Urinary bladder (tissue), 4 donors: Measurements from ENCODE around the gene SOAT2. TPM values are rescaled to one million over a fixed set of nuclear protein-coding genes. Genes with fewer than 3 reads are reported as not detected.
A peak's percentile ranks its signal among the peaks of the same experiment; 100 is the strongest.

Experiments
- DNase-seq: peaks from one replicate; pipeline ENCODE4 v3.0.0-alpha.2; 2015; ENCODE audit errors: extremely low spot score
- H3K27ac ChIP-seq: one replicate; pipeline ENCODE4 v1.5.1; 2013; ENCODE audit warnings: low read depth, mild to moderate bottlenecking, moderate library complexity
- H3K36me3 ChIP-seq: one replicate; pipeline ENCODE4 v1.6.1; 2013; ENCODE audit warnings: mild to moderate bottlenecking, moderate library complexity; ENCODE audit not compliant: insufficient read depth
- H3K4me1 ChIP-seq: one replicate; pipeline ENCODE4 v1.6.1; 2013; ENCODE audit warnings: mild to moderate bottlenecking, moderate library complexity; ENCODE audit not compliant: insufficient read depth
- H3K4me3 ChIP-seq: one replicate; pipeline ENCODE4 v1.5.1; 2013; ENCODE audit warnings: low read depth, low read length
- WGBS: extraction: QIAGEN DNeasy Blood & Tissue Kit; methylation state at CpG from one replicate; pipeline ENCODE4 v1.1.7; 2013; 5-methylcytosine and 5-hydroxymethylcytosine counted together
- polyA plus RNA-seq: library from polyadenylated mRNA; stranded (reverse); fragments of 200-250 nt; gene quantifications from one replicate; pipeline ENCODE4 v1.2.3, GENCODE V29; 2013
- total RNA-seq: library from RNA; depleted of rRNA; stranded (reverse); fragments of >200 nt; gene quantifications from one replicate; pipeline ENCODE4 v1.2.3, GENCODE V29; 2014
- donor health status: healthy with polysubstance abuse.
- donor health status: healthy.

SOAT2 gene
- total and polyA plus RNA-seq, 2 donors, result 0.30 TPM; not detected in 1

DNA sequence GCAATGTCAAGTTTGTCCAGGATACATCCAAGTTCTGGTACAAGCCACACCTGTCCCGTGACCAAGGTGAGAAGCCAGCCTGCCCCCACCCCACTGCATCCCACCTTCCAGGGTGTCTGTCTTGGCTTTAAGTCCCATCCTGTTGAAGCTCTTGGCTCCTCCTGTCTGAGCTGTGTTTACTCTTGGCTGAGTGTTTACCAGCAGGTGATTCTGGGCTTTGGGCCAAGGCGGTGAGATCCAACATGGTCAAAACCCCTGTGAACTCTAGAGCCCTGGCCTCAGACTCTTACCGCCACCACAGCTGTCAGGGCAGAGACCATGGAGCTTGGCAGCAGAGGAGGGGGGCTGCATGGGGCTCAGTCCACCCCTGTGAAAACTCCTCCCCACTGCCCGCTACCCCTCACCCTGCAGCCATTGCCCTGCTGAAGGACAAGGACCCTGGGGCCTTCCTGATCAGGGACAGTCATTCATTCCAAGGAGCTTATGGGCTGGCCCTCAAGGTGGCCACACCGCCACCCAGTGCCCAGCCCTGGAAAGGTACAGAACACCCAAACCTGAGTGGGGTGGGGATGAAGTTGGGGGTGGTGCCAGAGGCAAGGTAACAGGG, 41.8 kb upstream of the SOAT2 start:
- WGBS, result 72% methylated on average over 5 of the region's 5 CpGs

DNA sequence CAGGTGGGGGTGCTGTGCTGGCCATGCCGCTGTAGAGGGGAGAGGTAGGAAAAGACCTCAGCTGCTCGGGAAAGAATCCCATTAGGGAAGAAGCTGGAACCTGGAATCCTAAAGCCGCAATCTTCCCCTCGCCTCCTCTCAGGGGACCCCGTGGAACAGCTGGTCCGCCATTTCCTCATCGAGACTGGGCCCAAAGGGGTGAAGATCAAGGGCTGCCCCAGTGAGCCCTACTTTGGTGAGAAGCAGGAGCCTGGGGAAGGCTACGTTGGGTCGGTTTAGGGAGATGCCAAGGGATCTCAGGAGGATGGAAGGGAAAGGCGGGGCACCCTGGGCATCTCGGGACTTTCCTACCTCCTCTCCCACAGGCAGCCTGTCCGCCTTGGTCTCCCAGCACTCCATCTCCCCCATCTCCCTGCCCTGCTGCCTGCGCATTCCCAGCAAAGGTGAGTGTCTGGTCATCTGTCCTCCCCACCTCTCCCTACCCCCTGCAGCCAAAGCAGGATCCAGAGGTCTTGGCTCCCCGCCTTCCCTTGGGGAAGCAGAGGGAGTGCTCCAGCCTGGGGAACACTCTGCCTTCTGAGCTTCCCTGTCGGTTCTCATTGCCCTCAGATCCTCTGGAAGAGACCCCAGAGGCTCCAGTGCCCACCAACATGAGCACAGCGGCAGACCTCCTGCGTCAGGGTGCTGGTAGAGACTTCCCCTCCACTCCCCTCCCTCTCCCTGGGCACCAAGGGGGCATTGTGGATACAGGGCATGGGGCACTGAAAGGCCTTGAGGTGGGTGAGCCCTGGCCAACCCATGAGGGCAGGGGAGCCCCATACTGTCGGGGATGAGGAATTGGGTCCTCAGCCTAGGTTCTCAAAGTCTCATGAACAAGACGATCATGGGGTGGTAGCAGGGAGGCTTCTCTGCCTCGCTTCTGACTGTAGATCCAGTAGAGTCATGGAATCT, 41.0 kb upstream of the SOAT2 start:
- H3K27ac ChIP-seq, result no peak overlapping the region
- DNase-seq, result no peak
- WGBS, result 76% methylated on average over 20 of the region's 20 CpGs
- H3K4me1 ChIP-seq, result no peaks in the 10 kb centered on the region
- no peak overlapping the region for H3K4me3 ChIP-seq
- no peaks in the 10 kb centered on the region for H3K36me3 ChIP-seq

More for the DNA sequence above, 41.8 kb upstream of the SOAT2 start:
- H3K27ac ChIP-seq, result no peak overlapping the region
- H3K4me1 ChIP-seq, result no peaks in the 10 kb centered on the region
- H3K4me3 ChIP-seq, result no peak overlapping the region
- no peaks in the 10 kb centered on the region for H3K36me3 ChIP-seq
- DNase-seq, result no peak

DNA sequence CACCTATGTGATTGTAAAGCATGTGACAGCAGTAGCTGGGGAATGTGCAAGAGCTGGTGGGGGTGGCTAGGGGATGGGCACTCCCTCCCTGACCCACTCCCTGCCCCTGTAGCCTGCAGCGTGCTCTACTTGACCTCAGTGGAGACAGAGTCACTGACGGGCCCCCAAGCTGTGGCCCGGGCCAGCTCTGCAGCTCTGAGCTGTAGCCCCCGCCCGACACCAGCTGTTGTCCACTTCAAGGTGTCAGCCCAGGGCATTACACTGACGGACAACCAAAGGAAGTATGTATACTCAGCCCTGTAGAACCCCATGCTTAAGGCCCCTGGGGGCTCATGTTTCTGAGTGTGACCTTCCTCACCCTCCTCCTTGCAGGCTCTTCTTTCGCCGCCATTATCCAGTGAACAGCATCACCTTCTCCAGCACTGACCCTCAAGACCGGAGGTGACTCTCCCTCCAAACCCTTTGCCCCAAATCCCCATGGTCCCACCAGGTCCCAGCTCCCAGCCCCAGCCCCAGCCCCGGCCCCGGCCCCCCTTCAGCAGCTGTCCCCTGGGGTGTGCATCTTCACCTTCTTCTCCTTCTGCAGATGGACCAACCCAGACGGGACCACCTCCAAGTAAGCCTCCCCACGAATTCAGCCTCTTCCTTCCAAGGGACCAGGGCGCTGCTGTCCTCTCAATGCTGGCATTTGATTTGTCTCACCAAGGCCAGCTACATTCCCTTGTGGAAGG, 40.1 kb upstream of the SOAT2 start:
- Histone ChIP-seq H3K4me3 (no peak overlapping the region), H3K4me1 (no peaks in the 10 kb centered on the region), H3K27ac (peak overlapping the region; percentile 40), H3K36me3 (no peaks in the 10 kb centered on the region)
- DNase-seq, result no peak
- WGBS, result 68% methylated on average over 14 of the region's 14 CpGs

DNA sequence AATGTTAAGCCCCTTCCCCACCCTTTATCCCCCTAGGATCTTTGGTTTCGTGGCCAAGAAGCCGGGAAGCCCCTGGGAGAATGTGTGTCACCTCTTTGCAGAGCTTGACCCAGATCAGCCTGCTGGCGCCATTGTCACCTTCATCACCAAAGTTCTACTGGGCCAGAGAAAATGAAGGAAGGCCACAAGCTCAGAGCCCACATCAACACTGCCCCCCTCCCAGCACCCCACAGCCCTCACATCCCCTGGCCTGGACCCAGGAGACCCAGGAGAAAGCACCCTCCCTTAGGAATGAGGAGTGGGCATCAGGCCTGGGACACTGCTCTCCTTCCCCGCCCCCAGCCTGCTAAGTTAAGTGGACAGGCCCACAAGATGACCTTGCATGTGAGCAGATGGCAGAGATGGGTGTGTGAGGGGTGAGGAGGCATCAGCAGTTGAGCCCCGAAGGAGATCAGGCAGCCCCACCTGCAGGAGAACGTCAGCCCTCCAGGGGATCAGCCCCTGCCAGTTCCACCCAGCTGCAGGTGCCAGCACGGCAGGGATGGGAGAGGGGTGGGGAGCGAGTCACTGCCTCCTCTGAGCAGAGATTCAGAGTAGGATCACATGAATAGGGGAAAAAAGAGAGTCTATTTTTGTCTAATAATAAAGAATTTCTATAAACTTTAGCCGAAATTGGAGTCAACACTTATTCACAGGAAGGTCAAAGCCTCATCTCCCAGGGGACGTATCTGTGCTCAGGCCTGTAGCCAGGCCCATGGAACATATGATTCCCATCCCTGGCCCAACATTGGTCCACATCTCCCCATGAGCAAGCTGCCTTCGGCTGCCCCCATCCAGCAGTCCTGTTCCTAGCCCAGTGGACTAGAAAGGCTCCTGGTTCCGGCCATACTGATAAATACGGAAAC, 39.3 kb upstream of the SOAT2 start:
- H3K27ac ChIP-seq, result peak overlapping the region; percentile 40
- no peak for DNase-seq
- H3K36me3 ChIP-seq, result no peaks in the 10 kb centered on the region
- H3K4me1 ChIP-seq, result no peaks in the 10 kb centered on the region
- H3K4me3 ChIP-seq, result no peak overlapping the region
- 47% methylated on average over 13 of the region's 13 CpGs for WGBS

DNA sequence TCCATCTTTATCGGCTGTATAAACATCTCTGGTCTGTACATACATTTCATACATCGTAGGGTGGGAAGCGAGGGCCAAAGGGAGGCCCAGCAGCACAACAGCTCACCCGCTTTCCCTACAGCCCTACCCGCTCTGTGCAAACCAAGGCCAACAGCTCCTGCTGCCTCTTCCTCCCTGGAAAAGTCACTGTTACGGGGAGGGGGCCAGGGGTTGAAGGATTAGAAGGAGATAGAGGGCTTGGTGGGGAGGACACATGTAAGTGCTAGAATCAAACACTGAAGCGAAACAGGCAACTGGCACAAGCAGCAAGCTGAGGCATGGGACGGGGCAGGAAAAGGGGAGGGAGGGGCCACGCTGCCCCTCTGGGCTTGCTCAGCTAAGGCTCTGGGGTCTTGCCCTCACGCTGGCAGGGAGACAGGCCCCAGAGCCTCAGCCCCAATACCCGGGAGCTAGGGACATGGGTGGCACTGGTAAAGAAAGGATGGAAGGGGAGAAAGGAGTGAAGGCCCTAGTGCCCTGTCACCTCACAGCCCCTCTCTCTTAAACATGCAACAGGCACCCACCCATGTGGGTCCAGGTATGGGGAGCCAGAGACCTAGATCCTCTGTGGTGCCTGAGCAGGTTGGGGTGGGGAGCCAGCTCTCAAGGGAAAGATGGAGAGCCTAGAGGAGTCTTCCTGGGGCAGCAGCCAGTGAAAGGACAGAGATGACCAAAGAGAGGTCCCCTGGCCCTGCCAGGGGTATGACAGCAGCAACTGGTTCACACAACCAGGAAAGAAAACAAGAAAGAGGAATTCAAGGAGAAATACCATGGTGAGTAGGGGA, 38.5 kb upstream of the SOAT2 start:
- Histone ChIP-seq H3K4me1 (no peaks in the 10 kb centered on the region), H3K27ac (no peak overlapping the region), H3K4me3 (no peak overlapping the region), H3K36me3 (no peaks in the 10 kb centered on the region)
- WGBS, result 69% methylated on average over 11 of the region's 11 CpGs
- no peak for DNase-seq

DNA sequence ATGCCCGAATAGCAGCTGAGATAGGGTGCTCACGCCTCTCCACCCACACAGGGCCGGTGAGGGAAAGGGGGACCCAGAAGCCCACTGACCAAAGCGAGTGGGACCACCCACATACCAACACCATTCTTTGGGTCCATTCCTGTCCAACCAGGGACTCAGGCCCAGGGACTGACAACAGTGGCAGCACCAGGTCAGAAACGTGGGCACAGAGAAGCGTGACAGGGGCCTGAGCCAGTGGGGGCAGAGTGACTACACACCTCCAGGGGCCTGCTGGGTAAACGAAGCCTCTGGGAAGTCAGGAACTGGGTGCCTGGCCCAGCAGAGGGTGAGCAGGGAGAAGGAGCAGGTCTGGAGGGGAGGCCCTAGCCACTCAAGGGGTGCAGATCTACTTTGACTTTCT, 37.8 kb upstream of the SOAT2 start:
- WGBS, result 67% methylated on average over 7 of the region's 7 CpGs
- H3K4me1 ChIP-seq, result no peaks in the 10 kb centered on the region
- H3K36me3 ChIP-seq, result no peaks in the 10 kb centered on the region
- no peak overlapping the region for H3K27ac ChIP-seq
- no peak overlapping the region for H3K4me3 ChIP-seq
- no peak for DNase-seq

DNA sequence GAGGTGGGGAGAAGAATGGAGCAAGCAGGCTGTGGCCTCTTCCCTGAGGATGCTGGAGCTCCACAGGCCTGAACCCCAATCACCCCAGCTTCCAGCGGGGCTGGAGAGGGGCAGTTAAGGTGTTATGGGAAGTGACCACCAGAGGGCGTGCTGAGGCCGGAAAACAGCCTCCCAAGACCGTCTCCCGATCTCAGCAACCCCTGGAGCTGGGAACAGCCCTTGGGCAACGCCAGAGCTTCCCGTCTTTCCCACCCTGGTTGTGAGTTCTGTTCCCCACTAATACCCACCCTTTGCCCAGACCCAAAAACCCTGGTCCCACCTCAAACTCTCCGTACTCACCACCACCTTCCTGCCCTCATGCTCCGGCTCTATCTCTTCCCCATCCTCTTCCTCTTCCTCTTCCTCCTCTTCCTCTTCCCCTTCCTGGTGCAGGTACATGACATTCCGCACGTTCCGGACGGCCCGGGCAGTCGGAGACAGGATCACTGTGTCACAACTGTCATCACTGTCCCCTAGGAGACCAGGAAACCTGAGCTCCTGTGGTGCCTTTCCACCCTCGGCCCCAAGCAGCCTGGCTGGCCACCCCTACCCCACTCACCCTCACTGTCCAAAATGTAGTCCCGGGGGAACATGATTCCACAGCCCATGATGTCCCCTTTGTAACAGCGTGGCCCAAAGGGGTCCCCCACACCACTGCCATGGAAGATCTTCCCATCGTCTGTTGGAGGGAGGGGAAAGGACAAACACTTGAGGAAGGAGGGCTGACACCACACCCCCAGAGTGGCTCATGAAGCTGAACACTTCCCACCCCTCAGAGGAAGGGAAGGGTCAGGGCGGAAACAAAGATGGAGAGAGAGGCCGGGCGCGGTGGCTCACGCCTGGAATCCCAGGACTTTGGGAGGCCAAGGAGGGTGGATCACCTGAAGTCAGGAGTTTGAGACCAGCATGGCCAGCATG, 37.0 kb upstream of the SOAT2 start:
- 41% methylated on average over 24 of the region's 24 CpGs for WGBS
- Histone ChIP-seq H3K4me1 (no peaks in the 10 kb centered on the region), H3K36me3 (no peaks in the 10 kb centered on the region), H3K4me3 (no peak overlapping the region), H3K27ac (peak overlapping the region; percentile 13)
- DNase-seq, result no peak

DNA sequence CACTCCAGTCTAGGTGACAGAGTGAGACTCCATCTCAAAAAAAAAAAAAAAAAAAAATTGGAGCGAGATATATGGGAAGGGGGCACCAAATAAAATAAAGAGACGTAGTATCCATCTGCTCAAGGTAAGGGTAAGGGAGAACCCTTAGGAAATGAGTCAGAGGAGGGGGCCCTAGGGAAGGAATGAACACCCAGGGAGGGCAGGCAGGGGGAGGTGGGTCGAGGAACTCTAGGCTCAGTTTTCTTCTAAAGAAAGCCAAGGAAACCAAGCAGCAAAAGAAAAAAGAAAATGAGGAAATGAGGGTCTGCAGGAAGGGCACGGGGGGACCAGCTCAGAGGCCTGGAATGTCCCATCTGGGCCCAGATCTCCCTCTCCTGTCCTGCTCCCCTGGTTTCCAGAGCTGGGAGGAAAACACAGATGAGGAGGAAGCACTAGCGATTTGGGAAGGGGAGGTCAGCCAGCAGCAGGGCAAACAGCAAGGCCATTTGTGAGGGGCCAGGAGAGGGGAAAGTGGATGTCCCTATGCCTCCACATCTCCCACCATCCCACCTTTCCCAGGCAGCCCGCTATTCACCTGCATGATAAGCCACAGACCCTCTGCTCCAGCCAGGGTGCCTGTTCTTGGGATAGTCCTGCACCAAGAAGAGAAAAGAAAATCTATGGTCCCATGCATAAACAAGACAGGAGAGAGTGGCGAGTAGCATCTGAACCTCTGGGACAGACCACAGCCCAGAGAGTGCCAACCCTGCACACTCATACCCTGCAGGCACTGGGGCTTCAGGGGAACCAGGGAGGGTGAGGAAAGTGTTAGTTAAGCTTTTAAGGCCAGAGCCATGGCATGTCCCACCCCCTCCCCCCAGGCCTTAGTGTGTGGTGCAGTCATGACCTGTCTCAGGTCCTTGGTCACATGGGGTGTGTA, 36.0 kb upstream of the SOAT2 start:
- Histone ChIP-seq H3K4me3 (no peak overlapping the region), H3K4me1 (peaks cover 2% of the 10 kb centered on the region), H3K27ac (no peak overlapping the region), H3K36me3 (no peaks in the 10 kb centered on the region)
- no peak for DNase-seq
- 83% methylated on average over 7 of the region's 7 CpGs for WGBS

DNA sequence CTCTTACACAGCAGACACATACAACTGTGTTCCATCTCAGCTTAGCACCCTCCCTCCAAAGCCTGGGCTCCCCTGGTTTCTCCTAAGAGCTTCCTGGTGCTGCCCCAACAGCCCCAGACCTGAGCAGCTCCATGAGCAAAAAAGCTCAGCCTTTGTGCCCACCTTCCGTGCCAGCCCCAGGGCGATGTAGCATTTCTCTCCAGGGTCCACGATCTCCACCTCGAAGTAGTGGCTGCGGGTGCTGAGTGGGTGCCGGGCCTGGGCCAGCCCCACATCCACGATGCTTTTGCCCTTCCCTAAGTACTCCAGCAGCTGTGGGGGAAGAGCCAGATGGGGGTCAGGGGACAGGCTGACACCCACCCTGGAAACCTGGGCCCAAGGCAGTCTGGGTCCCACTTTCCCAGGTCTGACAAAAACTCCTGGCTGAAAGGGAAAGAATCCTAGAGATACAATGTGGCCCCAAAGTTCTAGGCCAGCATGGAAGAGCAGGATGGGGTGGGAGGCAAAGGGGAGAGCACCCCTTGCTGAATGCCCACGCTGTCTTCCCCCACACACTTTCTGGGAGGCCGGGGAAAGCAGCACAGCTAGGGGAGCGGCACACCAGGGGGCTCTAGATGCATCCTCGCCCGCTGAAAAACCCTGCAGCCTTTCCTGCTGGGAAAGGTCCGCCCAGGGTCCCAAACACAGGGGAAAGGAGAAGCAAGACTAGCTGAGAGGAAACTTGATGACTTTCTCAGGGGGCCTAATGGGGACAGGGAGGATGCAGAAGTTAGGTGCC, 35.1 kb upstream of the SOAT2 start:
- WGBS, result 91% methylated on average over 13 of the region's 13 CpGs
- no peak for DNase-seq
- no peak overlapping the region for H3K4me3 ChIP-seq
- H3K36me3 ChIP-seq, result no peaks in the 10 kb centered on the region
- H3K27ac ChIP-seq, result no peak overlapping the region
- peaks cover 2% of the 10 kb centered on the region for H3K4me1 ChIP-seq

DNA sequence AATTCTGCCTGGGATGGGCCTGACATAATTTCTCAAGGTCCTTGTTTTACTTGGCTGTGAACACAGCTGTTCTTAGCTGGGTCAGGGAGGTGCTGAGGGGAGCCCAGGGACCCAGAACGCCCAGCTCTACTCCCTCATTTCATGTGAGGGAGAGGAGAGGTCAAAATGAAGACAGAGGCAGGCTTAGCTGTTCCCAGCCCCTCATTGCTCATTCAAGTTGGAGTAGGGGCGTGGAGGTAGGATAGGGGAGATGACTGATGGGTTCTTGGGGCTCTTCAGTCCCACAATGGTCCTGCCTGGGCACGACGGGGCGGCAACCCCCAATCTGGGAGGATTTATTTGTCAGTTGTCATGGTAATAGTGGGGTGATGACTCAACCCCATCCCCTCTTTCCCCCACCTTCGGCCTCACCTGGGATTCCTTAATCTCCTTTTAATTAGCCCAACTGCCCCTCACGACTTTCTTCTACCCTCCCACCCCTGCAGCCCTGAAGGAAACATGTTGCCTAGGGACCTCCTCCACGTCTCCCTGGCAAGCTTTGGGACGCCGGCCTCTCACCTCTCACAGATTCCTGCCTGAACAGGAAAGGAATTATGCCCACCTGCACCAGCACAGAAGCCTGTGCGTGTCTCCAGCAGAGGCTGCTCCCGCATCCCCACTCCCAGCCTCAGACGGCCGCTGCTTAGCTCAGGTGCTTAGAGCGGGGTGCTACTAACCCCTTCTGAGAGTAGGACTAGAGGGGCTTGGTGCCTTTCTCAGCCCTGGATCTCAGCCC, 34.3 kb upstream of the SOAT2 start:
- Histone ChIP-seq H3K4me1 (peaks cover 2% of the 10 kb centered on the region), H3K4me3 (no peak overlapping the region), H3K36me3 (no peaks in the 10 kb centered on the region), H3K27ac (no peak overlapping the region)
- DNase-seq, result no peak
- 76% methylated on average over 15 of the region's 15 CpGs for WGBS
